Tibial nerve (tissue), 4 donors: ENCODE data around the gene GPR101. TPM values are rescaled to one million over a fixed set of nuclear protein-coding genes. Genes with fewer than 3 reads are reported as not detected.

Experiments used
- total RNA-seq, 4 donors: library from RNA; depleted of rRNA; stranded (reverse); fragments of >200 nt; gene quantifications; one replicate each; pipeline ENCODE4 v1.1.0, GENCODE V29; 2016

Gene GPR101
- total RNA-seq, 4 donors from 2014 or later, result not detected

Other genes starting within 250 kb of the GPR101 start
- 100 to 1,000 TPM; 203 to 255 (median 211) TPM for gene RBMX, start 153.3 kb downstream of the GPR101 start, total RNA-seq